Measurements from ENCODE around the gene MAD1L1. TPM values are rescaled to one million over a fixed set of nuclear protein-coding genes. Genes with fewer than 3 reads are reported as not detected.

Gene MAD1L1
- total and polyA plus RNA-seq, 2 of the 13 experiments (the other 11 are each of a cell fraction or from before 2014, with no cell fraction given) = 17.4 to 64.7 TPM

DNA sequence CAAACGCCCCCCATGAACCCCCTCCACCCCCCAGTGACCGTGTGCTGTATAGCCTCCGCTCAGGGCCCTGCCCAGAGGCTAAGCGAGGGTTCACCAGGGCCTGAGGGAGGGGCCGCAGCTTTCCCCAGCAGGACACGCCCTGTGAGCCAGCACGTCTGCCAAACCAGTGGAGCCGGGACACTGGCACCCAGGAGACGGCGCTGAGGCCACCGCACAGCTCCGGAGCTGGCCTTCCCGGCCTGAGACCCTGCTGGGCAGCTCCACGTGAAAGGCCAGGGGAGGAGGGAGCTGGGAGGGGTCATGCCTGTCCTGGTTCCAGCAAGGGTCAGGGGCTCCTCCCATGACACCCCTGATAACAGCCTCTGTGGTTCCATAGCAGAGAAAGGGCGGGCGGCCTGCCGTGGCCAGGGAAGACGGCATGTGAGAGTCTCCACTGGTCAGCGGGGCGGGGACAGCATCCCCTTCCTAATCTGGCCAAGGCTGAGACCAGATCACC is 284.4 kb downstream of the MAD1L1 start:
- POLR2A ChIA-PET = no interaction called here
- no peaks in the 10 kb centered on the region for H3K79me2 ChIP-seq (ENCODE audit: insufficient read depth, low read length)
- no peak overlapping the region for H3K4me3 ChIP-seq (replicated peaks in 1 of 3; ENCODE audit: insufficient read depth in 1 of 3, low read depth in 2 of 3, low read length in 3 of 3)
- TF ChIP-seq, protein P1, sequence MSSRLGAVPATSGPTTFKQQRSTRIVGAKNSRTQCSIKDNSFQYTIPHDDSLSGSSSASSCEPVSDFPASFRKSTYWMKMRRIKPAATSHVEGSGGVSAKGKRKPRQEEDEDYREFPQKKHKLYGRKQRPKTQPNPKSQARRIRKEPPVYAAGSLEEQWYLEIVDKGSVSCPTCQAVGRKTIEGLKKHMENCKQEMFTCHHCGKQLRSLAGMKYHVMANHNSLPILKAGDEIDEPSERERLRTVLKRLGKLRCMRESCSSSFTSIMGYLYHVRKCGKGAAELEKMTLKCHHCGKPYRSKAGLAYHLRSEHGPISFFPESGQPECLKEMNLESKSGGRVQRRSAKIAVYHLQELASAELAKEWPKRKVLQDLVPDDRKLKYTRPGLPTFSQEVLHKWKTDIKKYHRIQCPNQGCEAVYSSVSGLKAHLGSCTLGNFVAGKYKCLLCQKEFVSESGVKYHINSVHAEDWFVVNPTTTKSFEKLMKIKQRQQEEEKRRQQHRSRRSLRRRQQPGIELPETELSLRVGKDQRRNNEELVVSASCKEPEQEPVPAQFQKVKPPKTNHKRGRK (CRISPR knock-in tag; IDR thresholded peaks at IDR 0.05) = no peak
- TF ChIP-seq ZNF282 (IDR thresholded peaks at IDR 0.05; ENCODE audit: partially characterized antibody) (no peak), ZNF292 (CRISPR knock-in tag; IDR thresholded peaks at IDR 0.05; ENCODE audit: borderline replicate concordance, low read depth) (no peak), ZFP36L1 (CRISPR knock-in tag; IDR thresholded peaks at IDR 0.05) (no peak), PTBP1 (IDR thresholded peaks at IDR 0.05; ENCODE audit: low read depth, low read length, poor library complexity, severe bottlenecking) (no peak), SP2 (CRISPR knock-in tag; IDR thresholded peaks at IDR 0.05) (no peak), TOE1 (CRISPR knock-in tag; IDR thresholded peaks at IDR 0.05) (no peak), ZNF326 (CRISPR knock-in tag; IDR thresholded peaks at IDR 0.05; ENCODE audit: borderline replicate concordance) (no peak), U2AF1 (optimal IDR thresholded peaks at IDR 0.05; ENCODE audit: low read depth, low read length) (no peak), SP5 (CRISPR knock-in tag; IDR thresholded peaks at IDR 0.05; ENCODE audit: borderline replicate concordance, low read depth) (no peak), ZSCAN9 (CRISPR knock-in tag; IDR thresholded peaks at IDR 0.05; ENCODE audit: borderline replicate concordance) (no peak), GTF2F1 (IDR thresholded peaks at IDR 0.05; ENCODE audit: low read length) (no peak), FOSL1 (CRISPR knock-in tag; IDR thresholded peaks at IDR 0.05; ENCODE audit: borderline replicate concordance) (no peak), ZNF780A (CRISPR knock-in tag; IDR thresholded peaks at IDR 0.05) (no peak)
- TF ChIP-seq, protein P2, sequence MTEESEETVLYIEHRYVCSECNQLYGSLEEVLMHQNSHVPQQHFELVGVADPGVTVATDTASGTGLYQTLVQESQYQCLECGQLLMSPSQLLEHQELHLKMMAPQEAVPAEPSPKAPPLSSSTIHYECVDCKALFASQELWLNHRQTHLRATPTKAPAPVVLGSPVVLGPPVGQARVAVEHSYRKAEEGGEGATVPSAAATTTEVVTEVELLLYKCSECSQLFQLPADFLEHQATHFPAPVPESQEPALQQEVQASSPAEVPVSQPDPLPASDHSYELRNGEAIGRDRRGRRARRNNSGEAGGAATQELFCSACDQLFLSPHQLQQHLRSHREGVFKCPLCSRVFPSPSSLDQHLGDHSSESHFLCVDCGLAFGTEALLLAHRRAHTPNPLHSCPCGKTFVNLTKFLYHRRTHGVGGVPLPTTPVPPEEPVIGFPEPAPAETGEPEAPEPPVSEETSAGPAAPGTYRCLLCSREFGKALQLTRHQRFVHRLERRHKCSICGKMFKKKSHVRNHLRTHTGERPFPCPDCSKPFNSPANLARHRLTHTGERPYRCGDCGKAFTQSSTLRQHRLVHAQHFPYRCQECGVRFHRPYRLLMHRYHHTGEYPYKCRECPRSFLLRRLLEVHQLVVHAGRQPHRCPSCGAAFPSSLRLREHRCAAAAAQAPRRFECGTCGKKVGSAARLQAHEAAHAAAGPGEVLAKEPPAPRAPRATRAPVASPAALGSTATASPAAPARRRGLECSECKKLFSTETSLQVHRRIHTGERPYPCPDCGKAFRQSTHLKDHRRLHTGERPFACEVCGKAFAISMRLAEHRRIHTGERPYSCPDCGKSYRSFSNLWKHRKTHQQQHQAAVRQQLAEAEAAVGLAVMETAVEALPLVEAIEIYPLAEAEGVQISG (CRISPR knock-in tag; IDR thresholded peaks at IDR 0.05) = no peak
- no peaks in the 10 kb centered on the region for H3K9me3 ChIP-seq (ENCODE audit: low read length)
- FAIRE-seq (no peak), ATAC-seq (no peak), DNase-seq (ENCODE audit: low spot score) (no peak)
- no peaks in the 10 kb centered on the region for H3K27me3 ChIP-seq (ENCODE audit: control insufficient read depth in 1 of 2, insufficient read depth in 2 of 2, low read length in 2 of 2)
- intact Hi-C loops (cut with micrococcal nuclease; ENCODE audit: unreplicated experiment) = no loop called here
- H3K36me3 ChIP-seq (replicated peaks in 1 of 2; ENCODE audit: control insufficient read depth in 1 of 2, insufficient read depth in 2 of 2, low read length in 2 of 2) = peaks cover 1 to 7% of the 10 kb centered on the region in 2 experiments; a peak in 2 of 5 replicates
- 90% methylated on average over 15 of the region's 20 CpGs for WGBS (ENCODE audit: low lambda C conversion rate)
- no peak overlapping the region for H2AFZ ChIP-seq (ENCODE audit: low read length)
- no peaks in the 10 kb centered on the region for H4K20me1 ChIP-seq (ENCODE audit: insufficient read depth, low read length)
- no TSS peak for BruUV-seq (replicated peaks)
- H3K4me2 ChIP-seq (ENCODE audit: low read depth, low read length) = no peak overlapping the region
- in situ Hi-C loops (cut with HindIII; ENCODE audit: extremely low pct_ligation_motif_present, low pct_unique_long_range_greater_than_20kb) = no loop called here
- H3K9ac ChIP-seq (ENCODE audit: insufficient read depth, low read depth, low read length) = no peak overlapping the region
- CTCF ChIA-PET (ENCODE audit: low intra/inter-chr PET ratio, low total read pairs) = no interaction called here
- no peak overlapping the region for H3K27ac ChIP-seq (ENCODE audit: extremely low read length, insufficient read depth, low read length)
- no peaks in the 10 kb centered on the region for H3K4me1 ChIP-seq (ENCODE audit: insufficient read depth, low read length)

All from HepG2 (cell line).